Neural cell (in vitro differentiated cells): ENCODE data around the gene CEP128. TPM values are rescaled to one million over a fixed set of nuclear protein-coding genes. Genes with fewer than 3 reads are reported as not detected.

Source experiments
- H2AFZ ChIP-seq: fragments of 200-600, 300-800 bp; sonication (generic), shearing (Covaris generic); 2 replicates; pipeline ENCODE4 v1.6.0; 2014; ENCODE audit warnings: low read depth, mild to moderate bottlenecking, antibody characterized with exemption, low read length, moderate library complexity
- H3F3A ChIP-seq: fragments of 200-600 bp; shearing (Covaris generic); 2 replicates; pipeline ENCODE4 v1.6.1; 2016; ENCODE audit warnings: mild to moderate bottlenecking, moderate library complexity, mixed read lengths, antibody characterized with exemption, low read length; ENCODE audit not compliant: insufficient read depth, poor library complexity, severe bottlenecking
- H3K27ac ChIP-seq: fragments of 200-600, 300-800 bp; sonication (generic), shearing (Covaris generic); 2 replicates; pipeline ENCODE4 v1.5.1; 2014; ENCODE audit warnings: mild to moderate bottlenecking, low read length, moderate library complexity
- H3K27me3 ChIP-seq: fragments of 300-800, 200-600 bp; sonication (generic), shearing (Covaris generic); 2 replicates; pipeline ENCODE4 v1.6.0; 2014; ENCODE audit warnings: mild to moderate bottlenecking, low read depth, low read length, moderate library complexity; ENCODE audit not compliant: insufficient read depth
- H3K36me3 ChIP-seq: fragments of 300-800, 200-600 bp; sonication (generic), shearing (Covaris generic); 2 replicates; pipeline ENCODE4 v1.5.1; 2014; ENCODE audit warnings: mild to moderate bottlenecking, antibody characterized with exemption, low read length, moderate library complexity; ENCODE audit not compliant: insufficient read depth
- H3K4me2 ChIP-seq: fragments of 300-800, 200-600 bp; sonication (generic), shearing (Covaris generic); 2 replicates; pipeline ENCODE4 v1.6.0; 2014; ENCODE audit warnings: mild to moderate bottlenecking, low read length
- H3K4me3 ChIP-seq: fragments of 300-800, 200-600 bp; sonication (generic), shearing (Covaris generic); 2 replicates; pipeline ENCODE4 v1.5.1; 2014; ENCODE audit warnings: mild to moderate bottlenecking, low read length, moderate library complexity
- H3K79me2 ChIP-seq: fragments of 200-600 bp; shearing (Covaris generic); replicated peaks from 2 replicates; pipeline ENCODE4 v1.6.0; 2014; ENCODE audit warnings: mild to moderate bottlenecking, low read length, moderate library complexity; ENCODE audit not compliant: insufficient read depth
- H3K9ac ChIP-seq: fragments of 300-800, 200-600 bp; sonication (generic), shearing (Covaris generic); 2 replicates; pipeline ENCODE4 v1.6.1; 2016; ENCODE audit warnings: mild to moderate bottlenecking, low read length, mixed read lengths
- H3K9me2 ChIP-seq: fragments of 200-600 bp; shearing (Covaris generic); 2 replicates; pipeline ENCODE4 v1.6.1; 2016; ENCODE audit warnings: mild to moderate bottlenecking, low read length, mixed read lengths; ENCODE audit not compliant: insufficient read depth
- H3K9me3 ChIP-seq: fragments of 200-600, 300-800 bp; sonication (generic), shearing (Covaris generic); 2 replicates; pipeline ENCODE4 v1.6.1; 2016; ENCODE audit warnings: mild to moderate bottlenecking, mixed run types, low read length, moderate library complexity, mixed read lengths
- H4K20me1 ChIP-seq: fragments of 200-600 bp; shearing (Covaris generic); 2 replicates; pipeline ENCODE4 v1.6.1; 2016; ENCODE audit warnings: mild to moderate bottlenecking, mixed run types; ENCODE audit not compliant: insufficient read depth
- EP300 ChIP-seq: fragments of 450-650 bp; conservative IDR thresholded peaks from 2 replicates; pipeline ENCODE4 v1.6.1; 2014; ENCODE audit warnings: antibody characterized with exemption, mild to moderate bottlenecking, moderate library complexity; ENCODE audit not compliant: poor library complexity, severe bottlenecking
- EZH2 ChIP-seq: fragments of 200-600, 300-800 bp; shearing (Covaris generic), sonication (generic); IDR thresholded peaks from 2 replicates; pipeline ENCODE4 v1.6.1; 2014; ENCODE audit warnings: antibody characterized with exemption, low read length, borderline replicate concordance, mild to moderate bottlenecking; ENCODE audit not compliant: insufficient read depth, poor library complexity, severe bottlenecking
- MXI1 ChIP-seq: fragments of 450-650 bp; conservative IDR thresholded peaks from 2 replicates; pipeline ENCODE4 v1.6.1; 2014; ENCODE audit warnings: antibody characterized with exemption, mild to moderate bottlenecking; ENCODE audit not compliant: poor library complexity, severe bottlenecking
- POLR2AphosphoS5 ChIP-seq: IDR thresholded peaks from 2 replicates; pipeline ENCODE4 v1.6.1; 2012
- RAD21 ChIP-seq: fragments of 450-650 bp; conservative IDR thresholded peaks from 2 replicates; pipeline ENCODE4 v1.6.1; 2014; ENCODE audit warnings: antibody characterized with exemption, mild to moderate bottlenecking, moderate library complexity
- SMC3 ChIP-seq: fragments of 450-650 bp; conservative IDR thresholded peaks from 2 replicates; pipeline ENCODE4 v1.6.1; 2014; ENCODE audit warnings: antibody characterized with exemption, mild to moderate bottlenecking, moderate library complexity; ENCODE audit not compliant: poor library complexity
- TAF1 ChIP-seq: IDR thresholded peaks from 2 replicates; pipeline ENCODE4 v1.6.1; 2012; ENCODE audit warnings: low read depth
- polyA plus RNA-seq: library from polyadenylated mRNA; depleted of rRNA; stranded (reverse); fragments of >200 nt; gene quantifications from 2 replicates; pipeline ENCODE4 v1.2.3, GENCODE V29; 2014
- TF ChIP-seq, protein P1 (sequence below): IDR thresholded peaks from 2 replicates; pipeline ENCODE4 v1.6.1; 2012; ENCODE audit warnings: borderline replicate concordance
- TF ChIP-seq, protein P2 (sequence below): fragments of 450-650 bp; IDR thresholded peaks from 2 replicates; pipeline ENCODE4 v1.5.1; 2014; ENCODE audit warnings: antibody characterized with exemption, mild to moderate bottlenecking, moderate library complexity; ENCODE audit not compliant: poor library complexity, severe bottlenecking

The CEP128 gene
- polyA plus RNA-seq, 1 donor from 2014 or later = 5.5 TPM

DNA sequence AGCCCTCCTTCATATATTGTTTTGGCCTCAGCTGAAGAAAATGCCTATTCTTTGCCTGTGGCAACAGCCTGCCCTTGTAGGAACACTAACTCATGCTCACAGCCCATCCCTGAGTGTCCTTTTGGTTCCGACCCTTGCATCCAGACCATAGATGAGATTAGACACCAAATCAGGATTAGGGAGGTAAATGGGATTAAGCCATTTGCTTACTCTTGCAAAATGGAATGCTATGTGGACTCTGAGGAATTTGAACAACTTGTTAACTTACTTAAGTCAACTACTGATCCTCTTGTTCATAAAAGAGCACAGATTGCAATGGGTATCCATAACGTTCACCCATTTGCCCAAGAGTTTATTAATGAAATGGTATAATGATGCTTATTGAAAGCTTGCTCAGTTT lies 41.2 kb upstream of the CEP128 start:
- TF ChIP-seq, protein P1, sequence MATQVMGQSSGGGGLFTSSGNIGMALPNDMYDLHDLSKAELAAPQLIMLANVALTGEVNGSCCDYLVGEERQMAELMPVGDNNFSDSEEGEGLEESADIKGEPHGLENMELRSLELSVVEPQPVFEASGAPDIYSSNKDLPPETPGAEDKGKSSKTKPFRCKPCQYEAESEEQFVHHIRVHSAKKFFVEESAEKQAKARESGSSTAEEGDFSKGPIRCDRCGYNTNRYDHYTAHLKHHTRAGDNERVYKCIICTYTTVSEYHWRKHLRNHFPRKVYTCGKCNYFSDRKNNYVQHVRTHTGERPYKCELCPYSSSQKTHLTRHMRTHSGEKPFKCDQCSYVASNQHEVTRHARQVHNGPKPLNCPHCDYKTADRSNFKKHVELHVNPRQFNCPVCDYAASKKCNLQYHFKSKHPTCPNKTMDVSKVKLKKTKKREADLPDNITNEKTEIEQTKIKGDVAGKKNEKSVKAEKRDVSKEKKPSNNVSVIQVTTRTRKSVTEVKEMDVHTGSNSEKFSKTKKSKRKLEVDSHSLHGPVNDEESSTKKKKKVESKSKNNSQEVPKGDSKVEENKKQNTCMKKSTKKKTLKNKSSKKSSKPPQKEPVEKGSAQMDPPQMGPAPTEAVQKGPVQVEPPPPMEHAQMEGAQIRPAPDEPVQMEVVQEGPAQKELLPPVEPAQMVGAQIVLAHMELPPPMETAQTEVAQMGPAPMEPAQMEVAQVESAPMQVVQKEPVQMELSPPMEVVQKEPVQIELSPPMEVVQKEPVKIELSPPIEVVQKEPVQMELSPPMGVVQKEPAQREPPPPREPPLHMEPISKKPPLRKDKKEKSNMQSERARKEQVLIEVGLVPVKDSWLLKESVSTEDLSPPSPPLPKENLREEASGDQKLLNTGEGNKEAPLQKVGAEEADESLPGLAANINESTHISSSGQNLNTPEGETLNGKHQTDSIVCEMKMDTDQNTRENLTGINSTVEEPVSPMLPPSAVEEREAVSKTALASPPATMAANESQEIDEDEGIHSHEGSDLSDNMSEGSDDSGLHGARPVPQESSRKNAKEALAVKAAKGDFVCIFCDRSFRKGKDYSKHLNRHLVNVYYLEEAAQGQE = no peak
- TF ChIP-seq POLR2AphosphoS5 (no peak), RAD21 (no peak), SMC3 (no peak), EZH2 (no peak), TAF1 (no peak), EP300 (no peak), MXI1 (no peak)
- TF ChIP-seq, protein P2, sequence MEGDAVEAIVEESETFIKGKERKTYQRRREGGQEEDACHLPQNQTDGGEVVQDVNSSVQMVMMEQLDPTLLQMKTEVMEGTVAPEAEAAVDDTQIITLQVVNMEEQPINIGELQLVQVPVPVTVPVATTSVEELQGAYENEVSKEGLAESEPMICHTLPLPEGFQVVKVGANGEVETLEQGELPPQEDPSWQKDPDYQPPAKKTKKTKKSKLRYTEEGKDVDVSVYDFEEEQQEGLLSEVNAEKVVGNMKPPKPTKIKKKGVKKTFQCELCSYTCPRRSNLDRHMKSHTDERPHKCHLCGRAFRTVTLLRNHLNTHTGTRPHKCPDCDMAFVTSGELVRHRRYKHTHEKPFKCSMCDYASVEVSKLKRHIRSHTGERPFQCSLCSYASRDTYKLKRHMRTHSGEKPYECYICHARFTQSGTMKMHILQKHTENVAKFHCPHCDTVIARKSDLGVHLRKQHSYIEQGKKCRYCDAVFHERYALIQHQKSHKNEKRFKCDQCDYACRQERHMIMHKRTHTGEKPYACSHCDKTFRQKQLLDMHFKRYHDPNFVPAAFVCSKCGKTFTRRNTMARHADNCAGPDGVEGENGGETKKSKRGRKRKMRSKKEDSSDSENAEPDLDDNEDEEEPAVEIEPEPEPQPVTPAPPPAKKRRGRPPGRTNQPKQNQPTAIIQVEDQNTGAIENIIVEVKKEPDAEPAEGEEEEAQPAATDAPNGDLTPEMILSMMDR = no peak
- H3K4me2 ChIP-seq = no peak overlapping the region
- no peaks in the 10 kb centered on the region for H3K27me3 ChIP-seq
- H3K9me2 ChIP-seq = no peaks in the 10 kb centered on the region
- no peak overlapping the region for H3K9ac ChIP-seq
- no peak overlapping the region for H3K4me3 ChIP-seq
- no peaks in the 10 kb centered on the region for H3K9me3 ChIP-seq
- no peaks in the 10 kb centered on the region for H3K36me3 ChIP-seq
- H2AFZ ChIP-seq = no peak overlapping the region
- H3K79me2 ChIP-seq = no peaks in the 10 kb centered on the region
- H3F3A ChIP-seq = no peaks in the 10 kb centered on the region
- no peaks in the 10 kb centered on the region for H4K20me1 ChIP-seq
- H3K27ac ChIP-seq = no peak overlapping the region

DNA sequence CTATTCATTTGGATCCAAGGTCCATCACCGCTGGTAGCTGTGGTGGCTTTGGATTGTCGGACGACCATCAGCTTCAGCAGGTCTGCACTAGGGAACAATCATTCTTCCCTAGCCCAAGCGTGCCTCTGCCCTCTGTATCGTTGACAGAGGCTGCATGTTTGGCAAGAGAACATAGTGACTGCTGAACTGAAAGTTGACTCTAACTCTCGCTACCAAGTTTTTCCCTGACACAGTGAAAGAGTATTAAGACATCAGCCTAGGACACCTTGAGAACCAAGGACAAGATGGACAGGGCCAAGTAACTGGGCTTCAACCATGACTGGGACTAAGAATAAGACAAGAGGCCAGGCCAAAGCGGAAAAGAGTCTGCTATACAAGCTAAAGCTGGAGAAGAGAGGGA lies 40.1 kb upstream of the CEP128 start:
- no peaks in the 10 kb centered on the region for H3K36me3 ChIP-seq
- H3F3A ChIP-seq = no peaks in the 10 kb centered on the region
- H3K27me3 ChIP-seq = no peaks in the 10 kb centered on the region
- H4K20me1 ChIP-seq = no peaks in the 10 kb centered on the region
- H3K4me3 ChIP-seq = no peak overlapping the region
- H3K27ac ChIP-seq = no peak overlapping the region
- no peak overlapping the region for H3K9ac ChIP-seq
- TF ChIP-seq POLR2AphosphoS5 (no peak), EZH2 (no peak), TAF1 (no peak), SMC3 (no peak), MXI1 (no peak), RAD21 (no peak), EP300 (no peak)
- TF ChIP-seq, protein P1 = no peak
- TF ChIP-seq, protein P2 = no peak
- H2AFZ ChIP-seq = no peak overlapping the region
- no peaks in the 10 kb centered on the region for H3K79me2 ChIP-seq
- no peak overlapping the region for H3K4me2 ChIP-seq
- H3K9me3 ChIP-seq = no peaks in the 10 kb centered on the region
- no peaks in the 10 kb centered on the region for H3K9me2 ChIP-seq
